ENCODE results near the gene PCP4.

- TF ChIP-seq CTCF (conservative IDR thresholded peaks at IDR 0.05 in 1 of 2, IDR thresholded peaks at IDR 0.05 in 1 of 2; ENCODE audit: extremely low read depth in 1 of 2, insufficient read depth in 1 of 2, low read depth in 1 of 2, low read length in 2 of 2) (no peak), EZH2 (IDR thresholded peaks at IDR 0.05; ENCODE audit: borderline replicate concordance, low read length) (no peak)
These were observed 12.7 kb upstream of the PCP4 start for GRCh38 chr21:39854572-39854971.
